ENCODE results near the gene ASB2.

Gene ASB2

GRCh38 chr14:93960774-93961438, 15.5 kb downstream of the ASB2 start:
- DNase-seq (ENCODE audit: low spot score): no peak

GRCh38 chr14:93960108-93960475, 16.3 kb downstream of the ASB2 start:
- no peak for DNase-seq (ENCODE audit: low spot score)

- peak; percentile 78 for DNase-seq (ENCODE audit: low spot score)
These were observed 16.9 kb downstream of the ASB2 start for GRCh38 chr14:93959239-93960107.

GRCh38 chr14:93958567-93959238, 17.7 kb downstream of the ASB2 start:
- DNase-seq (ENCODE audit: low spot score): no peak

GRCh38 chr14:93957751-93958566, 18.4 kb downstream of the ASB2 start:
- no peak for DNase-seq (ENCODE audit: low spot score)

GRCh38 chr14:93957333-93957710, 19.0 kb downstream of the ASB2 start:
- no peak for DNase-seq (ENCODE audit: low spot score)

GRCh38 chr14:93956514-93957332, 19.6 kb downstream of the ASB2 start:
- no peak for DNase-seq (ENCODE audit: low spot score)

- DNase-seq (ENCODE audit: low spot score): no peak
These were observed 20.4 kb downstream of the ASB2 start for GRCh38 chr14:93955850-93956481.

GRCh38 chr14:93954900-93955849, 21.2 kb downstream of the ASB2 start:
- no peak for DNase-seq (ENCODE audit: low spot score)

- no peak for DNase-seq (ENCODE audit: low spot score)
These were observed 21.9 kb downstream of the ASB2 start for GRCh38 chr14:93954516-93954830.

- DNase-seq (ENCODE audit: low spot score): no peak
These were observed 22.4 kb downstream of the ASB2 start for GRCh38 chr14:93953739-93954515.

GRCh38 chr14:93953263-93953662, 23.1 kb downstream of the ASB2 start:
- DNase-seq (ENCODE audit: low spot score): no peak

GRCh38 chr14:93952829-93953228, 23.5 kb downstream of the ASB2 start:
- no peak for DNase-seq (ENCODE audit: low spot score)

- DNase-seq (ENCODE audit: low spot score): no peak
These were observed 24.5 kb downstream of the ASB2 start for GRCh38 chr14:93951635-93952540.

GRCh38 chr14:93950948-93951634, 25.3 kb downstream of the ASB2 start:
- DNase-seq (ENCODE audit: low spot score): no peak

- no peak for DNase-seq (ENCODE audit: low spot score)
These were observed 26.8 kb downstream of the ASB2 start for GRCh38 chr14:93949511-93950075.

- no peak for DNase-seq (ENCODE audit: low spot score)
These were observed 29.1 kb downstream of the ASB2 start for GRCh38 chr14:93947282-93947681.

All from HuH-7.5 (cell line).